Heart left ventricle (tissue), 16 donors: Measurements from ENCODE around the gene SUN1. TPM values are rescaled to one million over a fixed set of nuclear protein-coding genes. Genes with fewer than 3 reads are reported as not detected.
"Not testable (repeated sequence)": the region's sequence is repeated elsewhere in the genome, so short reads cannot be mapped to it uniquely, and the experiment has no call there.

ENCODE experiments used
- ATAC-seq, 4 donors: fragments of 200-7000 bp; cut with Tn5 transposase; one replicate each; pipeline ENCODE4 v1.9.1; 2020 to 2022; ENCODE audit warnings: moderate library complexity in 4 of 4, mild to moderate bottlenecking in 3 of 4, moderate number of reproducible peaks in 1 of 4
- DNase-seq, 5 donors: peaks; one replicate each; pipeline ENCODE4 v3.0.0-alpha.2; 2020
- H3K27ac ChIP-seq, 12 donors: fragments of 200-600 bp; sonication (generic) in 4 of 12; one replicate each; pipeline versions ENCODE4 v1.5.0 to v1.8.0; 2016 to 2022; ENCODE audit warnings: mild to moderate bottlenecking in 2 of 12
- H3K27me3 ChIP-seq, 9 donors: fragments of 200-600 bp; sonication (generic) in 2 of 9; one replicate each; pipeline versions ENCODE4 v1.5.1 to v1.8.0; 2016 to 2022; ENCODE audit warnings: mild to moderate bottlenecking in 3 of 9
- H3K36me3 ChIP-seq, 9 donors: fragments of 200-600 bp; sonication (generic) in 2 of 9; one replicate each; pipeline versions ENCODE4 v1.5.0 to v1.8.0; 2018 to 2022; ENCODE audit warnings: mild to moderate bottlenecking in 2 of 9
- H3K4me1 ChIP-seq, 12 donors: fragments of 200-600 bp; sonication (generic) in 4 of 12; one replicate each; pipeline versions ENCODE4 v1.5.0 to v1.8.0; 2016 to 2022; ENCODE audit warnings: mild to moderate bottlenecking in 3 of 12
- H3K4me3 ChIP-seq, 12 donors: fragments of 200-600 bp; sonication (generic) in 4 of 12; one replicate each; pipeline versions ENCODE4 v1.5.0 to v1.8.0; 2017 to 2022; ENCODE audit warnings: mild to moderate bottlenecking in 9 of 12, moderate library complexity in 4 of 12
- H3K9me3 ChIP-seq, 12 donors: fragments of 200-600 bp; sonication (generic) in 4 of 12; one replicate each; pipeline versions ENCODE4 v1.5.0 to v1.8.0; 2016 to 2022; ENCODE audit warnings: mild to moderate bottlenecking in 1 of 12
- CTCF ChIP-seq, 12 donors: fragments of 200-600 bp; sonication (generic) in 4 of 12; IDR thresholded peaks; one replicate each; pipeline versions ENCODE4 v1.5.0 to v1.8.0; 2018 to 2022; ENCODE audit warnings: antibody characterized with exemption in 12 of 12, mild to moderate bottlenecking in 5 of 12
- POLR2A ChIP-seq, 2 donors: fragments of 450-650 bp; IDR thresholded peaks; one replicate each; pipeline ENCODE4 v1.6.1; 2017; ENCODE audit warnings: antibody characterized with exemption in 2 of 2, mild to moderate bottlenecking in 2 of 2, moderate library complexity in 2 of 2
- WGBS, 4 donors: extraction: QIAGEN DNeasy Blood & Tissue Kit in 2 of 4; methylation state at CpG; one replicate each; pipeline versions ENCODE4 v1.1.5 to v1.1.7; 2013 to 2018; 5-methylcytosine and 5-hydroxymethylcytosine counted together
- intact Hi-C, 10 donors: fragments of 100-400 bp; cut with DNase I; formaldehyde crosslinking; loops; one replicate each; pipeline versions ENCODE4 v1.11.1 to v1.14.2; 2022
- polyA plus RNA-seq, 2 donors: library from polyadenylated mRNA; stranded (reverse); fragments of 200-250 nt; gene quantifications; one replicate each; pipeline ENCODE4 v1.2.3, GENCODE V29; 2013
- total RNA-seq, 9 donors: library from RNA; depleted of rRNA in 2 of 9; stranded (reverse); fragments of >200 nt in 2 of 9; fragmentation: NEBNext Ultra II Directional in 3 of 9; extraction: Animal tissue kit (Norgen Biotek cat#: 25700) in 3 of 9; gene quantifications; one replicate each; pipeline versions ENCODE4 v1.1.0 to v1.2.4, GENCODE V29; 2016 to 2023
- donor health status: ischemic (EF 13 %, LVEDD 7.1; RV severe dilation, severe dysfunction).
- donor health status: healthy with polysubstance abuse.
- donor health status: DM: no; HTN: yes; CAD: no.
- donor health status: DM: no; HTN: no; CAD: no.
- donor health status: ischemic (EF 25% LVEDD 6.9; RV normal size, moderate dysfunction).
- donor health status: ischemic (EF 25% LVEDD 5.7; RV mildly dilated, moderate dysfunction).
- donor health status: healthy.
- donor health status: DM: yes; HTN: yes; CAD: no.
- donor health status: ischemic (EF 35%, LVEDD 5.7; RV mildly dilated, moderate dysfunction).
- donor health status: nonischemic (EF 11% LVEDD 7.7; RV severe dilation, severe dysfunction).
- donor health status: DM: yes; HTN: yes; CAD: no.
- donor health status: PGD.
- donor health status: ischemic (EF 29% LVEDD 5.4; RV normal size, mild dysfunction).
- donor health status: nonischemic (EF 23%, LVEDD 6.1; RV moderate dilation, normal function).

SUN1 gene
- total and polyA plus RNA-seq, 11 donors: 111 to 203 (median 151) TPM

- 90 to 94% (median 93%) methylated on average over 15 to 17 of the region's 17 CpGs for WGBS, 4 donors
- Histone ChIP-seq H3K4me3 (no peak overlapping the region), H3K4me1 (peaks cover 0 to 44% (median 19%) of the 10 kb centered on the region in 12 donors), H3K27ac (peak overlapping the region; percentile 33 to 88 (median 74)), H3K27me3 (no peaks in the 10 kb centered on the region), H3K9me3 (no peaks in the 10 kb centered on the region), H3K36me3 (peaks cover 0 to 93% (median 82%) of the 10 kb centered on the region in 9 donors)
- no peak for TF ChIP-seq CTCF (IDR thresholded peaks at IDR 0.05)
- no peak for TF ChIP-seq POLR2A (IDR thresholded peaks at IDR 0.05)
- DNase-seq (peak in 1 of 5 donors; percentile 58), ATAC-seq (peak in 1 of 4 donors; percentile 4)
- intact Hi-C loops: loop anchor here in 4 of 10 donors (5.0 to 10.0 kb wide), 3 partner anchors 46 to 543 kb away; no protein-coding TSS in a partner anchor
These were observed 35.9 kb downstream of the SUN1 start for GRCh38 chr7:868189-868486.

- TF ChIP-seq CTCF (IDR thresholded peaks at IDR 0.05) (no peak), POLR2A (IDR thresholded peaks at IDR 0.05) (no peak)
- no peak for ATAC-seq
- H3K4me1 ChIP-seq: peaks cover 5 to 56% (median 31%) of the 10 kb centered on the region in 12 donors
- DNase-seq: peak in 1 of 5 donors; percentile 56
- 63 to 71% (median 68%) methylated on average over 11 to 14 of the region's 14 CpGs for WGBS, 4 donors
- peaks cover 0 to 89% (median 72%) of the 10 kb centered on the region in 9 donors for H3K36me3 ChIP-seq
- peak overlapping the region in 9 of 12 donors; percentile 27 to 70 (median 38) for H3K27ac ChIP-seq
- intact Hi-C loops: loop anchor here in 4 of 10 donors (5.0 to 10.0 kb wide), 3 partner anchors 47 to 545 kb away; no protein-coding TSS in a partner anchor
- no peaks in the 10 kb centered on the region for H3K9me3 ChIP-seq
- no peak overlapping the region for H3K4me3 ChIP-seq
- no peaks in the 10 kb centered on the region for H3K27me3 ChIP-seq
These were observed 37.1 kb downstream of the SUN1 start for GRCh38 chr7:869348-869747.

GRCh38 chr7:871900-872537, 39.7 kb downstream of the SUN1 start:
- TF ChIP-seq CTCF (IDR thresholded peaks at IDR 0.05) (no peak), POLR2A (IDR thresholded peaks at IDR 0.05) (no peak)
- Histone ChIP-seq H3K9me3 (no peaks in the 10 kb centered on the region), H3K4me1 (peaks cover 5 to 64% (median 34%) of the 10 kb centered on the region in 12 donors), H3K36me3 (peaks cover 0 to 70% (median 50%) of the 10 kb centered on the region in 9 donors), H3K27me3 (no peaks in the 10 kb centered on the region), H3K27ac (peak overlapping the region in 8 of 12 donors; percentile 8 to 79 (median 46)), H3K4me3 (no peak overlapping the region)
- ATAC-seq (no peak), DNase-seq (peak in 1 of 5 donors; percentile 45)
- 65 to 71% (median 66%) methylated on average over 14 of the region's 14 CpGs for WGBS, 4 donors
- intact Hi-C loops: loop anchor here (2.0 to 10.0 kb wide), 10 partner anchors 35 to 555 kb away; partner anchors contain the start of genes PDGFA (in 1 of the 10) and SUN1 (in 1 of the 10)

GRCh38 chr7:872685-873084, 40.4 kb downstream of the SUN1 start:
- WGBS, 4 donors: 90 to 92% (median 91%) methylated on average over 19 of the region's 19 CpGs
- peak in 1 of 5 donors; percentile 33 for DNase-seq
- not testable (repeated sequence) for H3K9me3 ChIP-seq, H3K27me3 ChIP-seq, H3K4me3 ChIP-seq, ATAC-seq
- intact Hi-C loops: loop anchor here (1.0 to 10.0 kb wide), 12 partner anchors 35 to 555 kb away; partner anchors contain the start of genes PDGFA (in 1 of the 10) and SUN1 (in 1 of the 10)
- Histone ChIP-seq H3K36me3 (peaks cover 0 to 63% (median 45%) of the 10 kb centered on the region in 9 donors), H3K27ac (peak overlapping the region in 10 of 12 donors; percentile 27 to 79 (median 58)), H3K4me1 (peaks cover 5 to 58% (median 28%) of the 10 kb centered on the region in 12 donors)
